ENCODE data around the gene PTPRO. TPM values are rescaled to one million over a fixed set of nuclear protein-coding genes. Genes with fewer than 3 reads are reported as not detected.

The PTPRO gene
- total RNA-seq, 4 donors from 2014 or later: 1.2 to 4.1 (median 2.1) TPM

DNA sequence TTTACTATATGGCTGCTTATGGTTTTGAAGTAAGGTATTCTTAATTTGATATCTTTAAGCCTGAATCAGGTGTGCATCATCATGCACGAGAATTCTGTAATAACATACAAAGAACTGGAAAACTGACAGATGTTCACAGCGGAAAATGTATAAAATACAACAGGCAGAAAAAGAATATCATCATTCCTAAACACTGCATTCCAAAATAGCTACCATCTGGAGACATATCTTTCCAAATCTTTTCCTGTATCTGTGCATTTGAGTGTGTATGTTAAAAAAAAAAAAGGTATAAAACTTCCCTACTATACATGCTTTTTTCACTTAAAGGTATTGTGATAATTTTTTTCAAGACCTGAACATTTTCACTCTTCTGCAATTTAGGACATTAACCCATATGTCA, 13.7 kb downstream of the PTPRO start:
- TF ChIP-seq, protein P1, sequence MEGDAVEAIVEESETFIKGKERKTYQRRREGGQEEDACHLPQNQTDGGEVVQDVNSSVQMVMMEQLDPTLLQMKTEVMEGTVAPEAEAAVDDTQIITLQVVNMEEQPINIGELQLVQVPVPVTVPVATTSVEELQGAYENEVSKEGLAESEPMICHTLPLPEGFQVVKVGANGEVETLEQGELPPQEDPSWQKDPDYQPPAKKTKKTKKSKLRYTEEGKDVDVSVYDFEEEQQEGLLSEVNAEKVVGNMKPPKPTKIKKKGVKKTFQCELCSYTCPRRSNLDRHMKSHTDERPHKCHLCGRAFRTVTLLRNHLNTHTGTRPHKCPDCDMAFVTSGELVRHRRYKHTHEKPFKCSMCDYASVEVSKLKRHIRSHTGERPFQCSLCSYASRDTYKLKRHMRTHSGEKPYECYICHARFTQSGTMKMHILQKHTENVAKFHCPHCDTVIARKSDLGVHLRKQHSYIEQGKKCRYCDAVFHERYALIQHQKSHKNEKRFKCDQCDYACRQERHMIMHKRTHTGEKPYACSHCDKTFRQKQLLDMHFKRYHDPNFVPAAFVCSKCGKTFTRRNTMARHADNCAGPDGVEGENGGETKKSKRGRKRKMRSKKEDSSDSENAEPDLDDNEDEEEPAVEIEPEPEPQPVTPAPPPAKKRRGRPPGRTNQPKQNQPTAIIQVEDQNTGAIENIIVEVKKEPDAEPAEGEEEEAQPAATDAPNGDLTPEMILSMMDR (IDR thresholded peaks at IDR 0.05): no peak
- no peak for TF ChIP-seq POLR2A (IDR thresholded peaks at IDR 0.05)
- Histone ChIP-seq H3K27ac (no peak overlapping the region), H3K36me3 (no peaks in the 10 kb centered on the region), H3K4me3 (no peak overlapping the region), H3K27me3 (no peaks in the 10 kb centered on the region), H3K9me3 (no peaks in the 10 kb centered on the region), H3K4me1 (no peaks in the 10 kb centered on the region)
- DNase-seq: no peak

DNA sequence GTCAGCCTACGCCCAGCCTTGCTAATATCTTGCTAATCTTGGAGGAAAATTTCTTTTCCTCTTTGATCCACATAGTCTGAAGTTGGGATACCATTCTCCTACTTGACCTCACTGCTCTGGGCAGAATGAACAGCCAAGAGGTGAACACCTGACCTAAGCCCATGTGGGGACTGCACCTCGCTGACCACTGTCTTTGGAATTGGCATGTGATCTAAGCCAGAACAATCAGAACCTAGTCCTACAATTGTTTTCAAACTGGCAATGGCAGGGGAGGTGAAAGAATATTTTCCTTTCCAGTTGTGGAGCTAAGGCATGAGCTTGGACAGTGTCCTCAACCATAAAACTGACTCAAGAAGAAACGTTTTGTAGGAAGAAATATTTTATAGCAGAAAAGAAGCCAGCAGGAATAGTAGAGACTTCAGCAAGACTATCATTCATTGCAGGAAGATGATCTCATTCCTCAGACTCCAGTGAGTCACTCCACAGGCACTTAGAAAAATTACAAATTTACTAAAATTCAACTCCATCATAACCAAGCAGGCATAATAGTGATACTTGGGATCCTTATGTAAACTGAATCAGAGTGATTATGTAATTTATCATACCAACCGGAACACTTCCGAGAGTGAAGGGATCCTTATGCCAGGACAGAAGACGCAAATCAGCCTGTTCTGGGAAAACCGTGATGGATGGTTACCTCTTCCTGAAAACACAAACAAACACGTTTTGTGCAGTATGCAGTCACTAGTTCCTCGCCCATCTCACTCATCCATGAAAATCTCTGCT, 14.7 kb downstream of the PTPRO start:
- H3K4me3 ChIP-seq: no peak overlapping the region
- H3K36me3 ChIP-seq: no peaks in the 10 kb centered on the region
- no peaks in the 10 kb centered on the region for H3K4me1 ChIP-seq
- no peaks in the 10 kb centered on the region for H3K9me3 ChIP-seq
- no peak for DNase-seq
- no peak overlapping the region for H3K27ac ChIP-seq
- no peaks in the 10 kb centered on the region for H3K27me3 ChIP-seq
- no peak for TF ChIP-seq POLR2A (IDR thresholded peaks at IDR 0.05)
- TF ChIP-seq, protein P1 (IDR thresholded peaks at IDR 0.05): no peak

DNA sequence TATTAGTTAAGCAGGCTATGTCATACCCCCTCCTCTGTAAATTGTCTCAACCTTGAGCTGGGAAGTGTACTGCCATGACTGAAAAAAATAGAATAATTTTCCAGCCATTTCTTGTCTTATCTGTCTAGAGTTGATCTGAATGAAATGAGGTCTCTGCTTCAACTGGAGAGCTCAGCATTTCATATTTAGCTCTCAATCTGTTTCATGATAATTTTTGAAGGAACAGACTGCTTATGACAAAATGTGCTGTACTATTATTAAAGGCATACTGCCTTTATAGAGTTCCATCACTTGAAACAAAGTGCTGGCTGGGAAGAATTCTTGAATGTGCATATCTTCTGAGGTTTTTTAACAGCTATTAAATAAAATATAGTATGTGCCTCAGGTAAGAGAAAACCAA, 19.1 kb downstream of the PTPRO start:
- Histone ChIP-seq H3K27ac (no peak overlapping the region), H3K36me3 (no peaks in the 10 kb centered on the region), H3K9me3 (no peaks in the 10 kb centered on the region), H3K4me3 (no peak overlapping the region), H3K4me1 (no peaks in the 10 kb centered on the region), H3K27me3 (no peaks in the 10 kb centered on the region)
- DNase-seq: no peak
- no peak for TF ChIP-seq POLR2A (IDR thresholded peaks at IDR 0.05)
- TF ChIP-seq, protein P1 (IDR thresholded peaks at IDR 0.05): no peak

DNA sequence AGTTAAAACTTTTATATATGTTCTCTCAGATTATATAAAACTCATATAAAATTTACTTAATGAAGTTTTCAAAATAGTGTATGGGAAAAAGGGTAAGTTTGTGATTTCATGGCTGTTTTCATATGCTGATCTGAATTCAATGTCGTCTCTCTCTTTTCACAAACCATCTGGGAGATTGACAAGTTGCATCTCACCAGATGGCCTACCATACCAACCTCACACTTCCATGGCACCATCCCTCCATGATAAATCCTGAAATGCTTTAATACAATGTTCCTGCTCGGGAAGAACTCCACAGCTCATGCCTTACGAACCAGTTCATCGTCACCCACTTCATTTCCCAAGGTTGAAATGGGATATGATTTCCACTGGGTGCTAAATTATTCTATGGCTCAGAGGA, 22.3 kb downstream of the PTPRO start:
- H3K9me3 ChIP-seq: no peaks in the 10 kb centered on the region
- no peak for TF ChIP-seq POLR2A (IDR thresholded peaks at IDR 0.05)
- TF ChIP-seq, protein P1 (IDR thresholded peaks at IDR 0.05): no peak
- H3K27me3 ChIP-seq: no peaks in the 10 kb centered on the region
- no peaks in the 10 kb centered on the region for H3K36me3 ChIP-seq
- DNase-seq: no peak
- H3K4me1 ChIP-seq: no peaks in the 10 kb centered on the region
- no peak overlapping the region for H3K27ac ChIP-seq
- H3K4me3 ChIP-seq: no peak overlapping the region

DNA sequence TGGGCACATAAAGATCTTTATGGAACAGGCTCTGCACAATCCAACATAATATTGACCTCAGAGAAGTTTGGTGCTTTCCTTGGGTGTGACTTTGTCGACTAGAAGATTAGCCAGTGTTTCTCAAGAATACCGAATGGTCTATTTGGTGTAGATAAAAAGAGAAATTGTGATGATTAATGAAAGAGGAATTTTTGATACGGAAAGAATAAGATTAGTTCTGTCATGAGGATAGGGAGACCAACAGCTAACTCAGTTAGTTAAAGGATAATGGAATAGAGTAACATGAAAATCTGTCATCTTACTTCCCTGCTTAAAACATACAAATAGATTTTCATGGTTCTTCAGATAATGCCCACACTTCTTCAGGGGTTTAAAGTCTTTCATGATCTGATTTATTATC, 24.2 kb downstream of the PTPRO start:
- no peaks in the 10 kb centered on the region for H3K27me3 ChIP-seq
- no peaks in the 10 kb centered on the region for H3K36me3 ChIP-seq
- H3K27ac ChIP-seq: no peak overlapping the region
- H3K4me1 ChIP-seq: no peaks in the 10 kb centered on the region
- no peak for DNase-seq
- H3K9me3 ChIP-seq: no peaks in the 10 kb centered on the region
- no peak overlapping the region for H3K4me3 ChIP-seq
- TF ChIP-seq, protein P1 (IDR thresholded peaks at IDR 0.05): no peak
- TF ChIP-seq POLR2A (IDR thresholded peaks at IDR 0.05): no peak

All from Peyer's patch (tissue), 4 donors.